ENCODE measurements around the gene TNFSF15.

DNA sequence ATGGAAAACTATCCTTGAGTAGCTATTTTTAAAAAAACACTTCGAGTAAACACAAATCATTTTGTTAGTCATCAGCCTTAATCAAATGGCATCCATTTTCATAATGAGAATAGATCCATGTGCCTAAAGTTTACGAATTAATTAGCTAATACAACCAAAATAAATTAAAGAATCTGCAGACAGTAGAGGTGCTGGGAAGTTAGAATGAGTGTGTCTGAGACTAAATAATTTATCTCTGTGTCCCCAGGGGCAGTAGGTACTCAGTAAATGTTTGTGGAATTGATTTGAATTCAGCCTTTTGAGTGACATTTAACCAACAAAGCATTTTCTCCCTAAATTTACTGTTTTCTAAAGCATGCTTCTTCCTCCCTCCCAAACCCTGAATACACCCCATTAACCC lies 18.6 kb downstream of the TNFSF15 start:
- TF ChIP-seq, protein P1, sequence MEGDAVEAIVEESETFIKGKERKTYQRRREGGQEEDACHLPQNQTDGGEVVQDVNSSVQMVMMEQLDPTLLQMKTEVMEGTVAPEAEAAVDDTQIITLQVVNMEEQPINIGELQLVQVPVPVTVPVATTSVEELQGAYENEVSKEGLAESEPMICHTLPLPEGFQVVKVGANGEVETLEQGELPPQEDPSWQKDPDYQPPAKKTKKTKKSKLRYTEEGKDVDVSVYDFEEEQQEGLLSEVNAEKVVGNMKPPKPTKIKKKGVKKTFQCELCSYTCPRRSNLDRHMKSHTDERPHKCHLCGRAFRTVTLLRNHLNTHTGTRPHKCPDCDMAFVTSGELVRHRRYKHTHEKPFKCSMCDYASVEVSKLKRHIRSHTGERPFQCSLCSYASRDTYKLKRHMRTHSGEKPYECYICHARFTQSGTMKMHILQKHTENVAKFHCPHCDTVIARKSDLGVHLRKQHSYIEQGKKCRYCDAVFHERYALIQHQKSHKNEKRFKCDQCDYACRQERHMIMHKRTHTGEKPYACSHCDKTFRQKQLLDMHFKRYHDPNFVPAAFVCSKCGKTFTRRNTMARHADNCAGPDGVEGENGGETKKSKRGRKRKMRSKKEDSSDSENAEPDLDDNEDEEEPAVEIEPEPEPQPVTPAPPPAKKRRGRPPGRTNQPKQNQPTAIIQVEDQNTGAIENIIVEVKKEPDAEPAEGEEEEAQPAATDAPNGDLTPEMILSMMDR (IDR thresholded peaks at IDR 0.05; ENCODE audit: insufficient read depth, low read length, poor library complexity, severe bottlenecking), result no peak
- no peak for TF ChIP-seq EZH2phosphoT487 (conservative IDR thresholded peaks at IDR 0.05; ENCODE audit: low read length)
